Astrocyte of the spinal cord (primary cell): Measurements from ENCODE around the gene PTPRR.

Experiments
- DNase-seq: peaks from one replicate; pipeline ENCODE4 v3.0.0; 2011; ENCODE audit warnings: low read depth, low spot score
- H3K4me3 ChIP-seq: 2 replicates; pipeline ENCODE4 v1.5.1; 2011; ENCODE audit warnings: low read depth, mild to moderate bottlenecking, low read length, moderate library complexity
- CTCF ChIP-seq: IDR thresholded peaks from 2 replicates; pipeline ENCODE4 v1.5.1; 2012; ENCODE audit warnings: low read depth, mild to moderate bottlenecking, low read length, inconsistent platforms
- in situ Hi-C: cut with HindIII; loops from 2 replicates; pipeline ENCODE4 v1.10.0; 2017; ENCODE audit warnings: low sequenced_read_pairs

PTPRR gene

GRCh38 chr12:70839544-70839943, 81.0 kb downstream of the PTPRR start:
- in situ Hi-C loops: no loop called here
- no peak overlapping the region for H3K4me3 ChIP-seq
- no peak for TF ChIP-seq CTCF
- DNase-seq: no peak

DNA sequence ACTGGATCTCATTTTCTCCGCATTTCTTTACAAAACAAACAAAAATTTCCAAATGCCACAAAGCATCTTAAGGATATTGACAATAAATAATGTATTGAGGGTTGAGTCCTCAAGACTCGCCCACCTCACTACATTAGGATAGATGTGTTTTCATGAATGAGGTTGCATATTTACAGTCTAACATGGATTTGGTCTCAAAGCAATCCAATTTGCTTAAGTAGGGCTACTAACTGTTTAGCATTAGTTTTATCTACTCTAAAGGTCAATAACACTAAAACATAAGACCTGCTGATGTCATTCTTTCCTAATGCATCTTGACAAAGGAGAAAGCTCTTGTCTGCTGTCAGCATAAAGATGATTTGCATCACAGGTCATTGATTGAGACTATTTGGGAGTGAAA, 82.4 kb downstream of the PTPRR start:
- no peak overlapping the region for H3K4me3 ChIP-seq
- no peak for TF ChIP-seq CTCF
- no peak for DNase-seq
- in situ Hi-C loops: no loop called here

DNA sequence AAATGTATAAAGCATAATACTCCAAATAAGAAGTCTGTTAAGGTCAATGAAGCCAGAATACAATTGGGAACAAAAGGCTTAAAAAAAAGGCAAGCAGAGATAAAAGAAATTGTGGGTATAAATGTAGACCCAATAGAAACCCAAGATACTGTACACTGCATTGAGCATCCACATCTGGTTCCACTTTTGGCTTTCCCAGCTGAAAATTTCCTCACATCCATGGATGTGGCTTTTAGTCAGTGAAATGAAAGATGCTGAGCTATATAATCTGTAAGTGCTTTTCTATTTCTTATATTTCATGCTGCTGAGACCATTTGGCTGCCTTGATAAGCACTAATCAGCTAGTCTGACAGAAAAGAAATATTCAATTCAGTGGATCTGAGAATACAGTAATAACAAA, 83.5 kb downstream of the PTPRR start:
- in situ Hi-C loops: no loop called here
- DNase-seq: no peak
- no peak overlapping the region for H3K4me3 ChIP-seq
- no peak for TF ChIP-seq CTCF

GRCh38 chr12:70835948-70836347, 84.6 kb downstream of the PTPRR start:
- TF ChIP-seq CTCF: no peak
- H3K4me3 ChIP-seq: no peak overlapping the region
- in situ Hi-C loops: no loop called here
- no peak for DNase-seq

- no peak overlapping the region for H3K4me3 ChIP-seq
- in situ Hi-C loops: no loop called here
- DNase-seq: no peak
- no peak for TF ChIP-seq CTCF
Observed at GRCh38 chr12:70831543-70831942, 89.0 kb downstream of the PTPRR start.

- TF ChIP-seq CTCF: no peak
- no peak for DNase-seq
- H3K4me3 ChIP-seq: no peak overlapping the region
- in situ Hi-C loops: no loop called here
Observed at GRCh38 chr12:70830221-70831061, 90.1 kb downstream of the PTPRR start.
